ENCODE data around the gene IL6.

DNA sequence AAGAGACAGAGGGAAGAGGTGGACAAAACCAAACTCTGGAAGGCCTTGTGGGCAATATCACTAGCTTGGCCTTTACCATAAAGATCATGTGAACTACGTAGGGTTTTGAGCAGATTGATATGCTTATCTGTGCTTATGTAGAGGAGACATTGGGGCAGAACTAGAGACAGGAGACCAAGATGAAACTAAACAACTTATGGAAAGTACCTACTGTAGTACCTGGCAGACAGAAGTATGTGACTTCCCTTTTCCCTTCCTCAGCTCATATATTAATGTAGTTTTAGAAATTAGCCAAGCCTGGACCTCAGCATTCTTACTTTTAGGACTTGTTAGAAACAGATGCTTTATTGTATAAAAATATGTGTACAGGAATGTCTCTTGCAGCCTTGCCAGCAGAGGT lies 14.0 kb upstream of the IL6 start:
- TF ChIP-seq, protein P1, sequence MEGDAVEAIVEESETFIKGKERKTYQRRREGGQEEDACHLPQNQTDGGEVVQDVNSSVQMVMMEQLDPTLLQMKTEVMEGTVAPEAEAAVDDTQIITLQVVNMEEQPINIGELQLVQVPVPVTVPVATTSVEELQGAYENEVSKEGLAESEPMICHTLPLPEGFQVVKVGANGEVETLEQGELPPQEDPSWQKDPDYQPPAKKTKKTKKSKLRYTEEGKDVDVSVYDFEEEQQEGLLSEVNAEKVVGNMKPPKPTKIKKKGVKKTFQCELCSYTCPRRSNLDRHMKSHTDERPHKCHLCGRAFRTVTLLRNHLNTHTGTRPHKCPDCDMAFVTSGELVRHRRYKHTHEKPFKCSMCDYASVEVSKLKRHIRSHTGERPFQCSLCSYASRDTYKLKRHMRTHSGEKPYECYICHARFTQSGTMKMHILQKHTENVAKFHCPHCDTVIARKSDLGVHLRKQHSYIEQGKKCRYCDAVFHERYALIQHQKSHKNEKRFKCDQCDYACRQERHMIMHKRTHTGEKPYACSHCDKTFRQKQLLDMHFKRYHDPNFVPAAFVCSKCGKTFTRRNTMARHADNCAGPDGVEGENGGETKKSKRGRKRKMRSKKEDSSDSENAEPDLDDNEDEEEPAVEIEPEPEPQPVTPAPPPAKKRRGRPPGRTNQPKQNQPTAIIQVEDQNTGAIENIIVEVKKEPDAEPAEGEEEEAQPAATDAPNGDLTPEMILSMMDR (conservative IDR thresholded peaks at IDR 0.05), result no peak
- TF ChIP-seq EZH2 (IDR thresholded peaks at IDR 0.05; ENCODE audit: low read depth), result no peak
